Omental fat pad (tissue), 4 donors: Measurements from ENCODE around the gene SLC38A10. TPM values are rescaled to one million over a fixed set of nuclear protein-coding genes. Genes with fewer than 3 reads are reported as not detected.

Source experiments
- ATAC-seq: fragments of 150-250 bp; one replicate; pipeline ENCODE4 v1.9.1; 2016; ENCODE audit warnings: mild to moderate bottlenecking, moderate library complexity; ENCODE audit not compliant: low FRiP score
- DNase-seq: peaks from one replicate; pipeline ENCODE4 v3.0.0-alpha.2; 2019; ENCODE audit warnings: low spot score
- CTCF ChIP-seq, 3 donors: fragments of 450-650 bp; IDR thresholded peaks; one replicate each; pipeline ENCODE4 v1.5.1; 2016 to 2017; ENCODE audit warnings: antibody characterized with exemption in 3 of 3, mild to moderate bottlenecking in 3 of 3, moderate library complexity in 2 of 3
- total RNA-seq, 4 donors: library from RNA; depleted of rRNA; stranded (reverse); fragments of >200 nt; gene quantifications; one replicate each; pipeline ENCODE4 v1.1.0, GENCODE V29; 2016

Gene SLC38A10
- total RNA-seq, 4 donors from 2014 or later: 61.2 to 126 (median 75.6) TPM

GRCh38 chr17:81276781-81277180 is 18.3 kb downstream of the SLC38A10 start:
- ATAC-seq (no peak), DNase-seq (no peak)
- TF ChIP-seq CTCF (IDR thresholded peaks at IDR 0.05): no peak

GRCh38 chr17:81274471-81274855 is 20.6 kb downstream of the SLC38A10 start:
- DNase-seq (no peak), ATAC-seq (no peak)
- TF ChIP-seq CTCF (IDR thresholded peaks at IDR 0.05): no peak

DNA sequence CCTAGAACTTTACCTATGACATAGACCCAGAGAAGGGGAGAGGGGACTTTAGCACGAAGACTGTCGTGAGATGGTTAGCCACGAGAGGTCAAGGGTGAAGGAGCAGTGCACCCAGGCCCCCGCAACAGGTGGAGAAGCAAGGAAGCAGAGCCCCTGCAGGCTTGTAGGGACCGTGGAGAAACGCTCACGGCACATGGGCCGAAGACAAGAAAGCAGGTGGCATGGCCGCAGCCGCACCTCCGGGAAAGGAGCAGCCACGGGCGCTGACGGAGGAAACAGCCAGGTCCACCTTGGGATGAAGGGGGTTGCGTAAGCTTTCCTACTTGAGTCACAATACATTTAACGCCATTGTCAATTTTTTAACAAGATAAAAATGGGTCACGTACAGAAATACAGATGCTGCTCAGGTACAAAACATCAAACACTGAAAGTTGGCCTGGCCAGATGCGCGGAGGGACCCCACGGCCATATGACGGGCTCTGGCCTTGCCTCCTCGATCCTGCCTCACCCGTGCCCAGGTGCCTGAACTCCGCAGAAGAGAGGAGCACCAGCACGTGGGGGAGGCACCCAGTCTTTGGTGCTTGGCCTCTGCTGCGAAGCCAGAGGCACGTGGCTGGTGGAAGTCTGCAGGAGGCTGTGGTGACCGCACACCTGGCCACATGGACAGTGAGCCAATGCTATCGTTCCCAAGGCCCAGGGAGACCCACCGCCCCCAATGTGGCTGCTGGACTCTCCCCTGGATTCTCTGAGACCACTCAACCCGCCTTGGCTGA is 21.2 kb downstream of the SLC38A10 start:
- no peak for DNase-seq
- TF ChIP-seq CTCF (IDR thresholded peaks at IDR 0.05): no peak
- no peak for ATAC-seq

GRCh38 chr17:81272616-81273015 is 22.5 kb downstream of the SLC38A10 start:
- ATAC-seq (no peak), DNase-seq (no peak)
- no peak for TF ChIP-seq CTCF (IDR thresholded peaks at IDR 0.05)

DNA sequence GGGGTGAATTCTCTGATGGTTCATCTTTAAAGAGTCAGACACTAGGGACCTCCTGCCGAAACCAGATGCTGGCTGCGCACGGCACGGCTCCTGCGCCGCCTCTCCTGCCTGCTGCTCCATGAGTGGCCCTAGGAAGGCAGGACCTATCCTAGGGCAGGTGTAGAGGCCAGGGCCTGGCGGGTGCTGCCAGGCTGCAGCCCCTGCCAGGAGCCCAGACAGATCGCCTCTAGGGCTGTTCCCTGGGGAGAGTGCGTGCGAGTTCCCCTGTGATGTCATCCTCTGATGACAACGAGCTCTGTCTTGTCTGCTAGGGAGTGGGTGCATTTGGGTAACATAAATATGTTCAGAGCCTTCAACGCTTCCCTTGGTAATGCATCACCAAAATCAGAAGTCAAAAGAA is 23.9 kb downstream of the SLC38A10 start:
- ATAC-seq (no peak), DNase-seq (no peak)
- no peak for TF ChIP-seq CTCF (IDR thresholded peaks at IDR 0.05)

GRCh38 chr17:81270279-81270678 is 24.8 kb downstream of the SLC38A10 start:
- no peak for TF ChIP-seq CTCF (IDR thresholded peaks at IDR 0.05)
- no peak for DNase-seq
- ATAC-seq: no peak

- ATAC-seq (no peak), DNase-seq (no peak)
- no peak for TF ChIP-seq CTCF (IDR thresholded peaks at IDR 0.05)
These were observed 27.6 kb downstream of the SLC38A10 start for GRCh38 chr17:81267390-81268067.
